ENCODE results near the gene SPG11.
A peak's percentile ranks its signal among the peaks of the same experiment; 100 is the strongest.
"Not testable (repeated sequence)": the region's sequence is repeated elsewhere in the genome, so short reads cannot be mapped to it uniquely, and the experiment has no call there.

The SPG11 gene

GRCh38 chr15:44554934-44555723, 108.3 kb downstream of the SPG11 start:
- DNase-seq = no peak

- DNase-seq = no peak
Measured at GRCh38 chr15:44550734-44551133, 112.7 kb downstream of the SPG11 start.

GRCh38 chr15:44550256-44550655, 113.2 kb downstream of the SPG11 start:
- peak in 1 of 3 experiments; percentile 2 for DNase-seq

- not testable (repeated sequence) for DNase-seq
Measured at GRCh38 chr15:44549152-44549551, 114.3 kb downstream of the SPG11 start.

- peak in 1 of 3 experiments; percentile 23 for DNase-seq
Measured at GRCh38 chr15:44545913-44546802, 117.3 kb downstream of the SPG11 start.

- DNase-seq = not testable (repeated sequence)
Measured at GRCh38 chr15:44544745-44545144, 118.7 kb downstream of the SPG11 start.

- no peak for DNase-seq
Measured at GRCh38 chr15:44542596-44542995, 120.9 kb downstream of the SPG11 start.

- DNase-seq = no peak
Measured at GRCh38 chr15:44541282-44541958, 122.0 kb downstream of the SPG11 start.

- DNase-seq = peak in 1 of 3 experiments; percentile 58
Measured at GRCh38 chr15:44537735-44538240, 125.7 kb downstream of the SPG11 start.

GRCh38 chr15:44536962-44537734, 126.3 kb downstream of the SPG11 start, which contains the start of gene EIF3J:
Gene EIF3J, plus strand, starts transcription at chr15:44537147. Its CDS starts 48 bp downstream, at chr15:44537195.
- peak; percentile 88 to 93 (median 90) for DNase-seq

- peak in 2 of 3 experiments; percentile 88 to 93 for DNase-seq
Measured at GRCh38 chr15:44536302-44536961, 127.0 kb downstream of the SPG11 start.

- peak in 1 of 3 experiments; percentile 4 for DNase-seq
Measured at GRCh38 chr15:44535523-44536301, 127.8 kb downstream of the SPG11 start.

GRCh38 chr15:44535092-44535491, 128.4 kb downstream of the SPG11 start:
- DNase-seq = no peak

- DNase-seq = no peak
Measured at GRCh38 chr15:44532689-44533088, 130.8 kb downstream of the SPG11 start.

- DNase-seq = not testable (repeated sequence)
Measured at GRCh38 chr15:44532275-44532674, 131.2 kb downstream of the SPG11 start.

- peak in 1 of 3 experiments; percentile 11 for DNase-seq
Measured at GRCh38 chr15:44530653-44531052, 132.8 kb downstream of the SPG11 start.

- DNase-seq = peak in 1 of 3 experiments; percentile 9
Measured at GRCh38 chr15:44529864-44530604, 133.4 kb downstream of the SPG11 start.

- no peak for DNase-seq
Measured at GRCh38 chr15:44527241-44527640, 136.2 kb downstream of the SPG11 start.

- DNase-seq = no peak
Measured at GRCh38 chr15:44525018-44525417, 138.4 kb downstream of the SPG11 start.

- DNase-seq = no peak
Measured at GRCh38 chr15:44519537-44519936, 143.9 kb downstream of the SPG11 start.
